GM12878 (cell line): ENCODE data around the gene NEGR1. TPM values are rescaled to one million over a fixed set of nuclear protein-coding genes. Genes with fewer than 3 reads are reported as not detected.

ENCODE experiments used
- ATAC-seq: fragments of 200-7000 bp; cut with Tn5 transposase; 3 replicates; pipeline ENCODE4 v1.9.1; 2020; ENCODE audit warnings: mild to moderate bottlenecking, moderate library complexity
- BruUV-seq: library from RNA; stranded (reverse); fragments of 400-500 nt; replicated peaks from 2 replicates; lab custom pipeline; 2021; lab: Mats Ljungman, UMichigan
- CTCF ChIA-PET: fragments of 300-600 bp; sonication (Branson Sonifier 250); formaldehyde crosslinking; extraction: SDS; loops from one replicate; lab custom pipeline; 2021; ENCODE audit warnings: inconsistent platforms; lab: Yijun Ruan, JAX
- POLR2A ChIA-PET: fragments of 350-600 bp; formaldehyde crosslinking; extraction: SDS; loops from one replicate; lab custom pipeline; 2021; ENCODE audit warnings: inconsistent platforms; lab: Charles Lee
- RAD21 ChIA-PET: fragments of 300-600 bp; sonication (Branson Sonifier 250); formaldehyde crosslinking; loops from one replicate; lab custom pipeline; 2023; ENCODE audit warnings: antibody characterized with exemption; ENCODE audit not compliant: unreplicated experiment; lab: Charles Lee
- SMC1A ChIA-PET: fragments of 300-600 bp; sonication (Branson Sonifier 250); formaldehyde crosslinking; loops from one replicate; lab custom pipeline; 2023; ENCODE audit not compliant: unreplicated experiment, uncharacterized antibody; lab: Charles Lee
- DNase-seq: peaks from one replicate; pipeline ENCODE4 v3.0.0-alpha.2; 2011; ENCODE audit warnings: low read depth, low spot score
- FAIRE-seq: peaks from 3 replicates; lab custom pipeline; 2011; peaks lifted over from hg19 to GRCh38; lab: Jason Lieb, UNC
- H2AFZ ChIP-seq: 2 replicates; pipeline ENCODE4 v1.6.0; 2011; ENCODE audit warnings: low read depth, low read length, control low read depth; ENCODE audit not compliant: control insufficient read depth
- H3K27ac ChIP-seq: 2 replicates; pipeline ENCODE4 v1.5.1; 2011; ENCODE audit warnings: control low read depth; ENCODE audit not compliant: control insufficient read depth, insufficient read depth
- H3K27me3 ChIP-seq, 2 experiments: replicated peaks in 1 of 2; 2 replicates each; pipeline versions ENCODE4 v1.6.0 to v1.6.1; 2011; ENCODE audit warnings: low read length in 1 of 2; ENCODE audit not compliant: control insufficient read depth in 2 of 2, insufficient read depth in 2 of 2
- H3K36me3 ChIP-seq, 2 experiments: 2 replicates each; pipeline ENCODE4 v1.5.1; 2011; ENCODE audit warnings: low read length in 1 of 2; ENCODE audit not compliant: control insufficient read depth in 2 of 2, insufficient read depth in 2 of 2
- H3K4me1 ChIP-seq: 2 replicates; pipeline ENCODE4 v1.6.1; 2011; ENCODE audit warnings: mild to moderate bottlenecking, low read length, moderate library complexity, mixed read lengths; ENCODE audit not compliant: control insufficient read depth, insufficient read depth
- H3K4me2 ChIP-seq: 2 replicates; pipeline ENCODE4 v1.6.0; 2011; ENCODE audit warnings: control low read depth; ENCODE audit not compliant: control insufficient read depth, insufficient read depth
- H3K4me3 ChIP-seq: fragments of 200-600 bp; sonication (generic); 2 replicates; pipeline ENCODE4 v1.5.1; 2016
- H3K79me2 ChIP-seq: 2 replicates; pipeline ENCODE4 v1.6.0; 2011; ENCODE audit warnings: low read length; ENCODE audit not compliant: control insufficient read depth, insufficient read depth
- H3K9ac ChIP-seq: 2 replicates; pipeline ENCODE4 v1.8.0; 2011; ENCODE audit warnings: low read length, control low read depth, mixed read lengths; ENCODE audit not compliant: control insufficient read depth, insufficient read depth
- H3K9me3 ChIP-seq: replicated peaks from 3 replicates; pipeline ENCODE4 v1.5.1; 2011; ENCODE audit warnings: mild to moderate bottlenecking, low read length; ENCODE audit not compliant: control insufficient read depth, insufficient read depth
- H4K20me1 ChIP-seq: 2 replicates; pipeline ENCODE4 v1.6.0; 2011; ENCODE audit not compliant: control insufficient read depth, insufficient read depth
- BACH1 ChIP-seq: fragments of 450-650 bp; IDR thresholded peaks from 2 replicates; pipeline ENCODE4 v1.6.1; 2017; ENCODE audit warnings: mild to moderate bottlenecking, borderline replicate concordance
- BMI1 ChIP-seq: fragments of 450-650 bp; IDR thresholded peaks from 2 replicates; pipeline ENCODE4 v1.6.1; 2016; ENCODE audit warnings: mild to moderate bottlenecking, moderate library complexity, borderline replicate concordance
- CHD2 ChIP-seq: IDR thresholded peaks from 2 replicates; pipeline ENCODE4 v1.6.1; 2011; ENCODE audit warnings: low read depth, low read length, improper control_type of control experiment, borderline replicate concordance
- E4F1 ChIP-seq: fragments of 450-650 bp; IDR thresholded peaks from 2 replicates; pipeline ENCODE4 v1.6.1; 2018; ENCODE audit warnings: borderline replicate concordance, mild to moderate bottlenecking; ENCODE audit not compliant: partially characterized antibody
- EED ChIP-seq: sonication (generic); IDR thresholded peaks from 2 replicates; pipeline ENCODE4 v1.6.1; 2016; ENCODE audit warnings: antibody characterized with exemption, low read depth
- EP300 ChIP-seq, 2 experiments: fragments of 150-350 bp in 1 of 2; IDR thresholded peaks; 2 replicates each; pipeline ENCODE4 v1.6.1; 2011 to 2012; ENCODE audit warnings: low read depth in 2 of 2, low read length in 2 of 2, borderline replicate concordance in 1 of 2, improper control_type of control experiment in 1 of 2, inconsistent platforms in 1 of 2; ENCODE audit not compliant: control insufficient read depth in 1 of 2
- HDAC6 ChIP-seq: fragments of 200-600 bp; sonication (generic); IDR thresholded peaks from one replicate; pipeline ENCODE4 v1.8.0; 2017; ENCODE audit warnings: antibody characterized with exemption; ENCODE audit not compliant: unreplicated experiment
- IRF5 ChIP-seq: fragments of 450-650 bp; IDR thresholded peaks from 2 replicates; pipeline ENCODE4 v1.6.1; 2017; ENCODE audit warnings: borderline replicate concordance
- MTA3 ChIP-seq: IDR thresholded peaks from 2 replicates; pipeline ENCODE4 v1.6.1; 2012; ENCODE audit warnings: low read length, inconsistent platforms, borderline replicate concordance
- NRF1 ChIP-seq: conservative IDR thresholded peaks from 2 replicates; pipeline ENCODE4 v1.6.1; 2011; ENCODE audit warnings: mild to moderate bottlenecking, low read depth, low read length, improper control_type of control experiment
- PKNOX1 ChIP-seq: fragments of 450-650 bp; IDR thresholded peaks from 2 replicates; pipeline ENCODE4 v1.6.1; 2016; ENCODE audit warnings: mild to moderate bottlenecking
- RAD51 ChIP-seq: fragments of 450-650 bp; IDR thresholded peaks from 2 replicates; pipeline ENCODE4 v1.6.1; 2016; ENCODE audit warnings: moderate library complexity, mild to moderate bottlenecking, inconsistent platforms
- RELB ChIP-seq: fragments of 450-650 bp; IDR thresholded peaks from 2 replicates; pipeline ENCODE4 v1.6.1; 2017; ENCODE audit warnings: low read depth, mild to moderate bottlenecking, moderate library complexity
- SRF ChIP-seq, 2 experiments: IDR thresholded peaks; 2 replicates each; pipeline ENCODE4 v1.6.1; 2011; ENCODE audit warnings: low read depth in 2 of 2, low read length in 2 of 2, mild to moderate bottlenecking in 1 of 2, moderate library complexity in 1 of 2
- STAT3 ChIP-seq: IDR thresholded peaks from 2 replicates; pipeline ENCODE4 v1.6.1; 2011; ENCODE audit warnings: low read depth, low read length, improper control_type of control experiment
- SUPT20H ChIP-seq: IDR thresholded peaks from 2 replicates; pipeline ENCODE4 v1.6.1; 2011; ENCODE audit warnings: low read depth, mild to moderate bottlenecking, low read length, moderate library complexity, borderline replicate concordance; ENCODE audit not compliant: control insufficient read depth
- ZNF384 ChIP-seq: IDR thresholded peaks from 2 replicates; pipeline ENCODE4 v1.6.1; 2012; ENCODE audit warnings: low read depth, mild to moderate bottlenecking, low read length, improper control_type of control experiment, borderline replicate concordance
- WGBS: methylation state at CpG from one replicate; pipeline ENCODE4 v1.1.6; 2016; ENCODE audit warnings: low lambda C conversion rate; ENCODE audit not compliant: insufficient replicate concordance, insufficient coverage; ENCODE audit errors: missing lambda C conversion rate; 5-methylcytosine and 5-hydroxymethylcytosine counted together
- in situ Hi-C: fragments of 300-500 bp; cut with MboI; formaldehyde crosslinking; loops from 9 replicates; pipeline ENCODE4 v1.14.3; 2018; ENCODE audit warnings: mixed read lengths
- intact Hi-C: fragments of 100-400 bp; cut with micrococcal nuclease; formaldehyde crosslinking; loops from one replicate; pipeline ENCODE4 v1.14.2; 2022; ENCODE audit not compliant: unreplicated experiment
- polyA plus RNA-seq, 11 experiments: library from polyadenylated mRNA; depleted of rRNA in 4 of 11; unstranded in 6 of 11; stranded (reverse) in 5 of 11; fragments of >200 nt; fragmentation: Nextera tagmentation in 4 of 11; fragmentation: Illumina TruSeq in 1 of 11; extraction: Ambion mirVana in 4 of 11; extraction: Trizol in 1 of 11; gene quantifications; 1 replicate in 1 of 11; 2 replicates in 10 of 11; pipeline versions ENCODE4 v1.2.1 to v1.2.3, GENCODE V29; 2011 to 2016; ENCODE audit warnings: inconsistent platforms in 2 of 11, missing spikeins in 2 of 11, low read depth in 1 of 11
- total RNA-seq, 4 experiments: library from RNA; depleted of rRNA in 3 of 4; stranded (reverse); fragments of >200 nt in 3 of 4; fragmentation: Illumina TruSeq in 1 of 4; extraction: Trizol in 1 of 4; gene quantifications; 2 replicates each; pipeline versions ENCODE4 v1.2.1 to v1.2.3, GENCODE V29; 2013 to 2021

The NEGR1 gene
- total and polyA plus RNA-seq, 10 of the 15 experiments (the other 5 are each of a cell fraction or from before 2014, with no cell fraction given): under 0.01 to 0.03 (median 0.01) TPM; not detected in 7

- TF ChIP-seq HDAC6: no peak
- no peak for TF ChIP-seq MTA3
- TF ChIP-seq SUPT20H: no peak
- TF ChIP-seq BMI1: no peak
- no peak for TF ChIP-seq NRF1
- no peak for TF ChIP-seq IRF5
- no peak for TF ChIP-seq CHD2
- no peak for TF ChIP-seq SRF (IDR thresholded peaks at IDR 0.05; ENCODE audit: low read depth in 2 of 2, low read length in 2 of 2)
- TF ChIP-seq RAD51: no peak
- no peak for TF ChIP-seq STAT3
- TF ChIP-seq BACH1: no peak
- TF ChIP-seq PKNOX1: no peak
- TF ChIP-seq E4F1: no peak
- TF ChIP-seq EED: no peak
- no peak for TF ChIP-seq RELB
- no peak for TF ChIP-seq EP300 (IDR thresholded peaks at IDR 0.05; ENCODE audit: borderline replicate concordance in 1 of 2, control insufficient read depth in 1 of 2, low read depth in 2 of 2, low read length in 2 of 2)
- no peak for TF ChIP-seq ZNF384
- ChIA-PET RAD21 (no interaction called here), POLR2A (no interaction called here), SMC1A (no interaction called here), CTCF (no interaction called here)
- no peaks in the 10 kb centered on the region for H3K27me3 ChIP-seq
- H3K79me2 ChIP-seq: no peaks in the 10 kb centered on the region
- H3K9ac ChIP-seq: no peak overlapping the region
- H4K20me1 ChIP-seq: no peaks in the 10 kb centered on the region
- intact Hi-C loops: no loop called here
- no peak for DNase-seq
- H3K4me1 ChIP-seq: no peaks in the 10 kb centered on the region
- H3K36me3 ChIP-seq: no peaks in the 10 kb centered on the region
- H3K4me3 ChIP-seq: no peak overlapping the region
- no peak overlapping the region for H3K27ac ChIP-seq
- no peaks in the 10 kb centered on the region for H3K9me3 ChIP-seq
- no peak for FAIRE-seq
- no TSS peak for BruUV-seq
- 20% methylated on average over 2 of the region's 2 CpGs for WGBS
- in situ Hi-C loops: no loop called here
- no peak overlapping the region for H3K4me2 ChIP-seq
- H2AFZ ChIP-seq: no peak overlapping the region
- no peak for ATAC-seq
Observed at GRCh38 chr1:72140222-72140621, 142.1 kb downstream of the NEGR1 start.
